ENCODE results near the gene DSG1. TPM values are rescaled to one million over a fixed set of nuclear protein-coding genes. Genes with fewer than 3 reads are reported as not detected.

DSG1 gene
- total RNA-seq, 1 experiment from 2014 or later, result not detected

DNA sequence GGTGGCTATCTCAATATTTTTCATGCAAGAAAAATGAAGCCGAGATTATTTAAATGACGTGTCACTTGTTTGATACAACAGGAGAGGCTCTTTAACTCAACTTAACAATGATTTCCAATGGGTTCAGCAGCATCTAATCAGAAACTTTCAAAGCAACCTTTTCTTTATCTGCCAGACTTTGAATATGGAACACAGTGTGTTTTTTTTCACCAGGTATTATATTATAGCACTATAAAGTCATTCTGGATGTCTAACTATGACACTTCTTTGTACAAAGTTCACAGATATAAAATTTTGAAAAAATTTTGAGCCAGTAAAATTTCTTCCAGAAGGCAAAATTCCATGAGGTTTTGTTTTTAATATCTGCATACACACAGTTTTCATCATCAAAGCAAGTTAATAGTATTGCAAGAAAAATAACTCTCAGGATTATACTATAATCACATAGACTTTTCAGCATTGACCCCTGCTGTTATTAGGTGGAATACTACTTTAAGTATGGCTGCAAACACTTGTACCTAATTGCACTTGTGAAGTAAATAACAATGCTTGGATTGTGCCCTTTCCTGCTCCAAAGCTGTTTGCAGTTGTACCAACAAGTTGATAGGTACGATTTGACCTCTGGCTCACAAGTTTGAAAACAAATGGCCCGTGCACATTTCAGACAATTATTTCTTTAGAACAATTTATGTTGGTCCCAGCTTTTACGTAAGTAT lies 44.0 kb upstream of the DSG1 start:
- Mint-ChIP-seq H3K4me3 (ENCODE audit: unreplicated experiment) (no peak overlapping the region), H3K27ac (ENCODE audit: low read depth, unreplicated experiment) (no peak overlapping the region), H3K4me1 (ENCODE audit: insufficient read depth, unreplicated experiment) (peaks cover 41% of the 10 kb centered on the region), H3K36me3 (ENCODE audit: insufficient read depth, unreplicated experiment) (no peaks in the 10 kb centered on the region), H3K27me3 (ENCODE audit: insufficient read depth, unreplicated experiment) (no peaks in the 10 kb centered on the region), H3K9me3 (ENCODE audit: unreplicated experiment) (no peaks in the 10 kb centered on the region)
- TF ChIP-seq, protein P1, sequence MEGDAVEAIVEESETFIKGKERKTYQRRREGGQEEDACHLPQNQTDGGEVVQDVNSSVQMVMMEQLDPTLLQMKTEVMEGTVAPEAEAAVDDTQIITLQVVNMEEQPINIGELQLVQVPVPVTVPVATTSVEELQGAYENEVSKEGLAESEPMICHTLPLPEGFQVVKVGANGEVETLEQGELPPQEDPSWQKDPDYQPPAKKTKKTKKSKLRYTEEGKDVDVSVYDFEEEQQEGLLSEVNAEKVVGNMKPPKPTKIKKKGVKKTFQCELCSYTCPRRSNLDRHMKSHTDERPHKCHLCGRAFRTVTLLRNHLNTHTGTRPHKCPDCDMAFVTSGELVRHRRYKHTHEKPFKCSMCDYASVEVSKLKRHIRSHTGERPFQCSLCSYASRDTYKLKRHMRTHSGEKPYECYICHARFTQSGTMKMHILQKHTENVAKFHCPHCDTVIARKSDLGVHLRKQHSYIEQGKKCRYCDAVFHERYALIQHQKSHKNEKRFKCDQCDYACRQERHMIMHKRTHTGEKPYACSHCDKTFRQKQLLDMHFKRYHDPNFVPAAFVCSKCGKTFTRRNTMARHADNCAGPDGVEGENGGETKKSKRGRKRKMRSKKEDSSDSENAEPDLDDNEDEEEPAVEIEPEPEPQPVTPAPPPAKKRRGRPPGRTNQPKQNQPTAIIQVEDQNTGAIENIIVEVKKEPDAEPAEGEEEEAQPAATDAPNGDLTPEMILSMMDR (IDR thresholded peaks at IDR 0.05; ENCODE audit: unreplicated experiment), result no peak
- no TSS peak for BruUV-seq (replicated peaks)
- ChIA-PET POLR2A (interaction anchor here (0.6 to 6.5 kb wide), 20 partner anchors 16 to 1196 kb away, joined by 3 to 192 read pairs (median 7); partner anchors contain the start of genes DSC3 and DSG3), CTCF (interaction anchor here (1.2 to 1.8 kb wide), 2 partner anchors 67 to 237 kb away, joined by 4 to 5 read pairs; no protein-coding TSS in a partner anchor)
- intact Hi-C loops (cut with micrococcal nuclease), result loop anchor here (1.0 kb wide), 1 partner anchor 51 kb away; no protein-coding TSS in a partner anchor
- DNase-seq (ENCODE audit: unreplicated experiment), result no peak

DNA sequence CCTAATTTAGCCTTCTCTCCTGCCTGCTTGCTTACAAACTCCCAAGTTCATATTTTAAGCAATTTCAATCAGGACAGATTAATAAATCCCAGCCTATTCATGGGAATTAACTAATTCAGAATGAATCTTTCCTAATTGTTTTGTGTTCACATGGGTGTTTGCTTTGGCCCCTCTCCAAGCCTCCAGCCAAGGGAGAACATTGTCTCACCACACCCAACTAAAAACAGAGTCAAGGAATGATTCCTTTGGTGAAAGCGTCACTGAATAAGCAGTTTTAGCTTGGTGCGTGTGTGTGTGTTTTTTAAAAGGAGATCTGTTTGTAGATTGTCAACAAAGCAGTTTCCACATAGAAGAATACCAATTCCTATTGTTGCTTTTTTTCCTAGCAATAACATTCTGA lies 43.0 kb upstream of the DSG1 start:
- Mint-ChIP-seq H3K9me3 (ENCODE audit: unreplicated experiment) (no peaks in the 10 kb centered on the region), H3K27ac (ENCODE audit: low read depth, unreplicated experiment) (peak overlapping the region; percentile 97), H3K27me3 (ENCODE audit: insufficient read depth, unreplicated experiment) (no peaks in the 10 kb centered on the region), H3K4me1 (ENCODE audit: insufficient read depth, unreplicated experiment) (peaks cover 34% of the 10 kb centered on the region), H3K4me3 (ENCODE audit: unreplicated experiment) (peak overlapping the region; percentile 59), H3K36me3 (ENCODE audit: insufficient read depth, unreplicated experiment) (no peaks in the 10 kb centered on the region)
- POLR2A ChIA-PET, result interaction anchor here (0.5 to 6.5 kb wide), 40 partner anchors 10 to 286 kb away, joined by 3 to 192 read pairs (median 6); partner anchors contain the start of genes DSC3 and DSG3
- intact Hi-C loops (cut with micrococcal nuclease), result loop anchor here (1.0 kb wide), 1 partner anchor 50 kb away; no protein-coding TSS in a partner anchor
- BruUV-seq (replicated peaks), result no TSS peak
- CTCF ChIA-PET, result interaction anchor here (0.6 to 1.8 kb wide), 10 partner anchors 16 to 527 kb away, joined by 3 to 5 read pairs (median 4); no protein-coding TSS in a partner anchor
- peak; percentile 99 for DNase-seq (ENCODE audit: unreplicated experiment)
- TF ChIP-seq, protein P1 (IDR thresholded peaks at IDR 0.05; ENCODE audit: unreplicated experiment), result no peak

DNA sequence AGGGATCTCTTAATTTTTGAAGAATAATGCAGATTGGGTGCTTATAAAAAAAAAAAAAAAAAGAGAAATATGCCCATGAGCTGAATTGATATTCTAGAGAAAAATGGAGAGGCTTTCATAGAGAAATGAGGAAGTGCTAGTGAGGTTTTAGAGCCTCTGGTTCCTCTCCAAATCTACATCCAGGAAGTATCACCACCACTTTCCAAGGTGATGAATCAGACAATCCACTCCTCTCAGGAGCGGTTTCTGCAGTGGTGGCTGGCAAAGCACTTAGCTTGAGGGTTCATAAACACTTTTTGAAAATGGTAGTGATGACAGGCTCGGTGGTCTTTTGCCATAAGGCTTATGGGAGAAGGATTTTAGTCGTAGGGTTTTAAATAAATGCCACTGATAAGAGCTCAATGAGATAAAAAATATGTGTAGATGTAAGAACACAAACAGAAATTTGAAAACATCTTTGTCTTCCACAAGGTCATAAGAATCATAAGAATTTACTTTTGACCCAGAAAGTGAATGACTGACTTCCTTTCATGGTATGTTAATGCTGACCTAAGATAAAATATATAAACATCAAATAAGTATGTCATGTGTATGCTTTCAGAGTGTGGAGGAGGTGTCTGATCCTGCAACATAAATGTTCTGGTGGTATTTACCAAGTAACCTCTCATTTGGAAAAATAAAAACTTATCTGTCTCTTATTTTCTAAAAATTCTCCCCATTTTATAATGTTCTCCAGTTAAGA lies 42.1 kb upstream of the DSG1 start:
- no peaks in the 10 kb centered on the region for H3K27me3 Mint-ChIP-seq (ENCODE audit: insufficient read depth, unreplicated experiment)
- DNase-seq (ENCODE audit: unreplicated experiment), result peak; percentile 83
- BruUV-seq (replicated peaks), result no TSS peak
- H3K4me3 Mint-ChIP-seq (ENCODE audit: unreplicated experiment), result peak overlapping the region; percentile 59
- intact Hi-C loops (cut with micrococcal nuclease), result no loop called here
- H3K4me1 Mint-ChIP-seq (ENCODE audit: insufficient read depth, unreplicated experiment), result peaks cover 34% of the 10 kb centered on the region
- ChIA-PET CTCF (interaction anchor here (0.6 to 1.8 kb wide), 9 partner anchors 18 to 526 kb away, joined by 3 to 5 read pairs (median 3); no protein-coding TSS in a partner anchor), POLR2A (interaction anchor here (0.5 to 6.5 kb wide), 36 partner anchors 11 to 287 kb away, joined by 3 to 192 read pairs (median 6); partner anchors contain the start of genes DSC3 and DSG3)
- H3K9me3 Mint-ChIP-seq (ENCODE audit: unreplicated experiment), result no peaks in the 10 kb centered on the region
- TF ChIP-seq, protein P1 (IDR thresholded peaks at IDR 0.05; ENCODE audit: unreplicated experiment), result no peak
- H3K27ac Mint-ChIP-seq (ENCODE audit: low read depth, unreplicated experiment), result peak overlapping the region; percentile 97
- H3K36me3 Mint-ChIP-seq (ENCODE audit: insufficient read depth, unreplicated experiment), result no peaks in the 10 kb centered on the region

All from MCF 10A (cell line).